ENCODE measurements around the gene SEPSECS. TPM values are rescaled to one million over a fixed set of nuclear protein-coding genes. Genes with fewer than 3 reads are reported as not detected.

SEPSECS gene
- total RNA-seq, 1 experiment from 2014 or later: 3.1 TPM

- H3K27me3 ChIP-seq (ENCODE audit: low read length): no peaks in the 10 kb centered on the region
- H3K79me2 ChIP-seq (ENCODE audit: low read length): no peaks in the 10 kb centered on the region
- no peak overlapping the region for H3K27ac ChIP-seq (ENCODE audit: low read length)
- ChIA-PET POLR2A (ENCODE audit: unreplicated experiment) (no interaction called here), CTCF (no interaction called here)
- H3K4me2 ChIP-seq (ENCODE audit: low read length): no peak overlapping the region
- H3K4me1 ChIP-seq (ENCODE audit: insufficient read depth, low read length): no peaks in the 10 kb centered on the region
- H4K20me1 ChIP-seq (ENCODE audit: low read length): no peaks in the 10 kb centered on the region
- TF ChIP-seq EZH2 (IDR thresholded peaks at IDR 0.05; ENCODE audit: low read length, unreplicated experiment) (no peak), CTCF (conservative IDR thresholded peaks at IDR 0.05; ENCODE audit: low read depth, low read length) (no peak), EZH2phosphoT487 (IDR thresholded peaks at IDR 0.05; ENCODE audit: borderline replicate concordance, low read length) (no peak)
- no peaks in the 10 kb centered on the region for H3K9me2 ChIP-seq (replicated peaks; ENCODE audit: low read length)
- ATAC-seq (no peak), DNase-seq (no peak)
- H2AFZ ChIP-seq (ENCODE audit: low read length): no peak overlapping the region
- no peak overlapping the region for H3K4me3 ChIP-seq (ENCODE audit: low read length)
- no peaks in the 10 kb centered on the region for H3K9me3 ChIP-seq (ENCODE audit: low read length)
- no peaks in the 10 kb centered on the region for H3F3A ChIP-seq (ENCODE audit: low read length, unreplicated experiment)
- no peak overlapping the region for H3K9ac ChIP-seq (ENCODE audit: low read length)
- intact Hi-C loops (cut with micrococcal nuclease): no loop called here
- H3K36me3 ChIP-seq (ENCODE audit: low read depth, low read length): no peaks in the 10 kb centered on the region
- BruUV-seq (replicated peaks): no TSS peak
These were observed 28.9 kb downstream of the SEPSECS start for GRCh38 chr4:25131381-25131780.

- Histone ChIP-seq H3K4me3 (ENCODE audit: low read length) (no peak overlapping the region), H3K9ac (ENCODE audit: low read length) (no peak overlapping the region), H3K79me2 (ENCODE audit: low read length) (no peaks in the 10 kb centered on the region), H3K9me3 (ENCODE audit: low read length) (no peaks in the 10 kb centered on the region), H2AFZ (ENCODE audit: low read length) (no peak overlapping the region), H3K4me1 (ENCODE audit: insufficient read depth, low read length) (no peaks in the 10 kb centered on the region), H3K9me2 (replicated peaks; ENCODE audit: low read length) (no peaks in the 10 kb centered on the region), H4K20me1 (ENCODE audit: low read length) (no peaks in the 10 kb centered on the region), H3K36me3 (ENCODE audit: low read depth, low read length) (no peaks in the 10 kb centered on the region), H3K27ac (ENCODE audit: low read length) (no peak overlapping the region), H3K27me3 (ENCODE audit: low read length) (no peaks in the 10 kb centered on the region), H3K4me2 (ENCODE audit: low read length) (no peak overlapping the region), H3F3A (ENCODE audit: low read length, unreplicated experiment) (no peaks in the 10 kb centered on the region)
- DNase-seq (no peak), ATAC-seq (no peak)
- TF ChIP-seq CTCF (conservative IDR thresholded peaks at IDR 0.05; ENCODE audit: low read depth, low read length) (no peak), EZH2 (IDR thresholded peaks at IDR 0.05; ENCODE audit: low read length, unreplicated experiment) (no peak), EZH2phosphoT487 (IDR thresholded peaks at IDR 0.05; ENCODE audit: borderline replicate concordance, low read length) (no peak)
- intact Hi-C loops (cut with micrococcal nuclease): no loop called here
- POLR2A ChIA-PET (ENCODE audit: unreplicated experiment): interaction anchor here (0.5 kb wide), 1 partner anchor 25 kb away, joined by 5 read pairs; no protein-coding TSS in a partner anchor
- CTCF ChIA-PET: no interaction called here
- BruUV-seq (replicated peaks): no TSS peak
These were observed 30.3 kb downstream of the SEPSECS start for GRCh38 chr4:25129917-25130316.

- ChIA-PET POLR2A (ENCODE audit: unreplicated experiment) (no interaction called here), CTCF (no interaction called here)
- DNase-seq: no peak
- Histone ChIP-seq H3K79me2 (ENCODE audit: low read length) (no peaks in the 10 kb centered on the region), H4K20me1 (ENCODE audit: low read length) (no peaks in the 10 kb centered on the region), H3K4me3 (ENCODE audit: low read length) (no peak overlapping the region), H3F3A (ENCODE audit: low read length, unreplicated experiment) (no peaks in the 10 kb centered on the region), H3K27me3 (ENCODE audit: low read length) (no peaks in the 10 kb centered on the region), H3K9me3 (ENCODE audit: low read length) (no peaks in the 10 kb centered on the region), H3K36me3 (ENCODE audit: low read depth, low read length) (no peaks in the 10 kb centered on the region), H3K4me2 (ENCODE audit: low read length) (no peak overlapping the region), H3K9me2 (replicated peaks; ENCODE audit: low read length) (no peaks in the 10 kb centered on the region), H3K4me1 (ENCODE audit: insufficient read depth, low read length) (no peaks in the 10 kb centered on the region), H2AFZ (ENCODE audit: low read length) (no peak overlapping the region), H3K27ac (ENCODE audit: low read length) (no peak overlapping the region), H3K9ac (ENCODE audit: low read length) (no peak overlapping the region)
- BruUV-seq (replicated peaks): no TSS peak
- no peak for ATAC-seq
- TF ChIP-seq EZH2phosphoT487 (IDR thresholded peaks at IDR 0.05; ENCODE audit: borderline replicate concordance, low read length): no peak
- TF ChIP-seq CTCF (conservative IDR thresholded peaks at IDR 0.05; ENCODE audit: low read depth, low read length): no peak
- no peak for TF ChIP-seq EZH2 (IDR thresholded peaks at IDR 0.05; ENCODE audit: low read length, unreplicated experiment)
- intact Hi-C loops (cut with micrococcal nuclease): no loop called here
These were observed 31.6 kb downstream of the SEPSECS start for GRCh38 chr4:25128671-25129070.
